ENCODE data around the gene ABTB2. TPM values are rescaled to one million over a fixed set of nuclear protein-coding genes. Genes with fewer than 3 reads are reported as not detected.

ABTB2 gene
- total and polyA plus RNA-seq, 2 of the 8 experiments (the other 6 are each of a cell fraction or from before 2014, with no cell fraction given) = 7.7 to 10.2 TPM

DNA sequence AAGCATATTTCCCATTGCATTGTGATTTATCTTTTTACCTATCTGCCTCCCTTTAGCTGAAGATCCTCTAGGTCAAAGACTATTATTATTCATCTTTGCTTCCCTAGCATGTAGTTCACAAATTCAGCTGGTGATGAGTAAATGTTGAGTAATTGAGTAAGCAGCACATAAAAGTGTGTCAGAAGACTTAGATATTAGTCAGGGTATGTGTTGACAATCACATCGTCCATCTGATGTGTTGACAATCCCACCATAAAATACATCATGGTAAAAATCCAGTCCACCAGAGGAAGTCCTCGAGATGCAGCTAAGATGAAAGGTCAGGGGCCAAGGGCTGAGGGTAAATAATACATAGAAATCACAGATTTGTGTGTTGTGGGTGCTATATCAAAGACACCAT is 22.9 kb upstream of the ABTB2 start (continued):
- TF ChIP-seq, protein P1, sequence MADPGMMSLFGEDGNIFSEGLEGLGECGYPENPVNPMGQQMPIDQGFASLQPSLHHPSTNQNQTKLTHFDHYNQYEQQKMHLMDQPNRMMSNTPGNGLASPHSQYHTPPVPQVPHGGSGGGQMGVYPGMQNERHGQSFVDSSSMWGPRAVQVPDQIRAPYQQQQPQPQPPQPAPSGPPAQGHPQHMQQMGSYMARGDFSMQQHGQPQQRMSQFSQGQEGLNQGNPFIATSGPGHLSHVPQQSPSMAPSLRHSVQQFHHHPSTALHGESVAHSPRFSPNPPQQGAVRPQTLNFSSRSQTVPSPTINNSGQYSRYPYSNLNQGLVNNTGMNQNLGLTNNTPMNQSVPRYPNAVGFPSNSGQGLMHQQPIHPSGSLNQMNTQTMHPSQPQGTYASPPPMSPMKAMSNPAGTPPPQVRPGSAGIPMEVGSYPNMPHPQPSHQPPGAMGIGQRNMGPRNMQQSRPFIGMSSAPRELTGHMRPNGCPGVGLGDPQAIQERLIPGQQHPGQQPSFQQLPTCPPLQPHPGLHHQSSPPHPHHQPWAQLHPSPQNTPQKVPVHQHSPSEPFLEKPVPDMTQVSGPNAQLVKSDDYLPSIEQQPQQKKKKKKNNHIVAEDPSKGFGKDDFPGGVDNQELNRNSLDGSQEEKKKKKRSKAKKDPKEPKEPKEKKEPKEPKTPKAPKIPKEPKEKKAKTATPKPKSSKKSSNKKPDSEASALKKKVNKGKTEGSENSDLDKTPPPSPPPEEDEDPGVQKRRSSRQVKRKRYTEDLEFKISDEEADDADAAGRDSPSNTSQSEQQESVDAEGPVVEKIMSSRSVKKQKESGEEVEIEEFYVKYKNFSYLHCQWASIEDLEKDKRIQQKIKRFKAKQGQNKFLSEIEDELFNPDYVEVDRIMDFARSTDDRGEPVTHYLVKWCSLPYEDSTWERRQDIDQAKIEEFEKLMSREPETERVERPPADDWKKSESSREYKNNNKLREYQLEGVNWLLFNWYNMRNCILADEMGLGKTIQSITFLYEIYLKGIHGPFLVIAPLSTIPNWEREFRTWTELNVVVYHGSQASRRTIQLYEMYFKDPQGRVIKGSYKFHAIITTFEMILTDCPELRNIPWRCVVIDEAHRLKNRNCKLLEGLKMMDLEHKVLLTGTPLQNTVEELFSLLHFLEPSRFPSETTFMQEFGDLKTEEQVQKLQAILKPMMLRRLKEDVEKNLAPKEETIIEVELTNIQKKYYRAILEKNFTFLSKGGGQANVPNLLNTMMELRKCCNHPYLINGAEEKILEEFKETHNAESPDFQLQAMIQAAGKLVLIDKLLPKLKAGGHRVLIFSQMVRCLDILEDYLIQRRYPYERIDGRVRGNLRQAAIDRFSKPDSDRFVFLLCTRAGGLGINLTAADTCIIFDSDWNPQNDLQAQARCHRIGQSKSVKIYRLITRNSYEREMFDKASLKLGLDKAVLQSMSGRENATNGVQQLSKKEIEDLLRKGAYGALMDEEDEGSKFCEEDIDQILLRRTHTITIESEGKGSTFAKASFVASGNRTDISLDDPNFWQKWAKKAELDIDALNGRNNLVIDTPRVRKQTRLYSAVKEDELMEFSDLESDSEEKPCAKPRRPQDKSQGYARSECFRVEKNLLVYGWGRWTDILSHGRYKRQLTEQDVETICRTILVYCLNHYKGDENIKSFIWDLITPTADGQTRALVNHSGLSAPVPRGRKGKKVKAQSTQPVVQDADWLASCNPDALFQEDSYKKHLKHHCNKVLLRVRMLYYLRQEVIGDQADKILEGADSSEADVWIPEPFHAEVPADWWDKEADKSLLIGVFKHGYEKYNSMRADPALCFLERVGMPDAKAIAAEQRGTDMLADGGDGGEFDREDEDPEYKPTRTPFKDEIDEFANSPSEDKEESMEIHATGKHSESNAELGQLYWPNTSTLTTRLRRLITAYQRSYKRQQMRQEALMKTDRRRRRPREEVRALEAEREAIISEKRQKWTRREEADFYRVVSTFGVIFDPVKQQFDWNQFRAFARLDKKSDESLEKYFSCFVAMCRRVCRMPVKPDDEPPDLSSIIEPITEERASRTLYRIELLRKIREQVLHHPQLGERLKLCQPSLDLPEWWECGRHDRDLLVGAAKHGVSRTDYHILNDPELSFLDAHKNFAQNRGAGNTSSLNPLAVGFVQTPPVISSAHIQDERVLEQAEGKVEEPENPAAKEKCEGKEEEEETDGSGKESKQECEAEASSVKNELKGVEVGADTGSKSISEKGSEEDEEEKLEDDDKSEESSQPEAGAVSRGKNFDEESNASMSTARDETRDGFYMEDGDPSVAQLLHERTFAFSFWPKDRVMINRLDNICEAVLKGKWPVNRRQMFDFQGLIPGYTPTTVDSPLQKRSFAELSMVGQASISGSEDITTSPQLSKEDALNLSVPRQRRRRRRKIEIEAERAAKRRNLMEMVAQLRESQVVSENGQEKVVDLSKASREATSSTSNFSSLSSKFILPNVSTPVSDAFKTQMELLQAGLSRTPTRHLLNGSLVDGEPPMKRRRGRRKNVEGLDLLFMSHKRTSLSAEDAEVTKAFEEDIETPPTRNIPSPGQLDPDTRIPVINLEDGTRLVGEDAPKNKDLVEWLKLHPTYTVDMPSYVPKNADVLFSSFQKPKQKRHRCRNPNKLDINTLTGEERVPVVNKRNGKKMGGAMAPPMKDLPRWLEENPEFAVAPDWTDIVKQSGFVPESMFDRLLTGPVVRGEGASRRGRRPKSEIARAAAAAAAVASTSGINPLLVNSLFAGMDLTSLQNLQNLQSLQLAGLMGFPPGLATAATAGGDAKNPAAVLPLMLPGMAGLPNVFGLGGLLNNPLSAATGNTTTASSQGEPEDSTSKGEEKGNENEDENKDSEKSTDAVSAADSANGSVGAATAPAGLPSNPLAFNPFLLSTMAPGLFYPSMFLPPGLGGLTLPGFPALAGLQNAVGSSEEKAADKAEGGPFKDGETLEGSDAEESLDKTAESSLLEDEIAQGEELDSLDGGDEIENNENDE (IDR thresholded peaks at IDR 0.05; ENCODE audit: insufficient replicate concordance, low read length) = no peak
- TF ChIP-seq PHF8 (conservative IDR thresholded peaks at IDR 0.05; ENCODE audit: low read depth, low read length) = no peak
- TF ChIP-seq SP2 (IDR thresholded peaks at IDR 0.05; ENCODE audit: low read length) = no peak
